ENCODE measurements around the gene SLC6A13.

SLC6A13 gene

GRCh38 chr12:209851-210250, 52.8 kb downstream of the SLC6A13 start:
- Histone ChIP-seq H3K4me3 (replicated peaks; ENCODE audit: low read depth, low read length) (no peak overlapping the region), H3K36me3 (ENCODE audit: control insufficient read depth, insufficient read depth, low read length) (no peaks in the 10 kb centered on the region), H3K27me3 (replicated peaks; ENCODE audit: control insufficient read depth, insufficient read depth, low read length) (peaks cover 2% of the 10 kb centered on the region)
- no peak for DNase-seq (ENCODE audit: extremely low read depth, insufficient read length)
- TF ChIP-seq CTCF (IDR thresholded peaks at IDR 0.05; ENCODE audit: insufficient read depth, low read length, poor library complexity, severe bottlenecking) = no peak

GRCh38 chr12:209246-209645, 53.4 kb downstream of the SLC6A13 start:
- DNase-seq (ENCODE audit: extremely low read depth, insufficient read length) = no peak
- Histone ChIP-seq H3K4me3 (replicated peaks; ENCODE audit: low read depth, low read length) (no peak overlapping the region), H3K27me3 (replicated peaks; ENCODE audit: control insufficient read depth, insufficient read depth, low read length) (peaks cover 2% of the 10 kb centered on the region), H3K36me3 (ENCODE audit: control insufficient read depth, insufficient read depth, low read length) (no peaks in the 10 kb centered on the region)
- TF ChIP-seq CTCF (IDR thresholded peaks at IDR 0.05; ENCODE audit: insufficient read depth, low read length, poor library complexity, severe bottlenecking) = no peak

- Histone ChIP-seq H3K4me3 (replicated peaks; ENCODE audit: low read depth, low read length) (no peak overlapping the region), H3K27me3 (replicated peaks; ENCODE audit: control insufficient read depth, insufficient read depth, low read length) (peaks cover 2% of the 10 kb centered on the region), H3K36me3 (ENCODE audit: control insufficient read depth, insufficient read depth, low read length) (no peaks in the 10 kb centered on the region)
- DNase-seq (ENCODE audit: extremely low read depth, insufficient read length) = no peak
- no peak for TF ChIP-seq CTCF (IDR thresholded peaks at IDR 0.05; ENCODE audit: insufficient read depth, low read length, poor library complexity, severe bottlenecking)
Observed at GRCh38 chr12:208813-209212, 53.8 kb downstream of the SLC6A13 start.

GRCh38 chr12:207804-208203, 54.8 kb downstream of the SLC6A13 start:
- Histone ChIP-seq H3K27me3 (replicated peaks; ENCODE audit: control insufficient read depth, insufficient read depth, low read length) (peaks cover 2% of the 10 kb centered on the region), H3K36me3 (ENCODE audit: control insufficient read depth, insufficient read depth, low read length) (no peaks in the 10 kb centered on the region), H3K4me3 (replicated peaks; ENCODE audit: low read depth, low read length) (no peak overlapping the region)
- no peak for DNase-seq (ENCODE audit: extremely low read depth, insufficient read length)
- TF ChIP-seq CTCF (IDR thresholded peaks at IDR 0.05; ENCODE audit: insufficient read depth, low read length, poor library complexity, severe bottlenecking) = no peak

- no peaks in the 10 kb centered on the region for H3K36me3 ChIP-seq (ENCODE audit: control insufficient read depth, insufficient read depth, low read length)
- no peak for DNase-seq (ENCODE audit: extremely low read depth, insufficient read length)
- peaks cover 2% of the 10 kb centered on the region for H3K27me3 ChIP-seq (replicated peaks; ENCODE audit: control insufficient read depth, insufficient read depth, low read length)
- no peak overlapping the region for H3K4me3 ChIP-seq (replicated peaks; ENCODE audit: low read depth, low read length)
- TF ChIP-seq CTCF (IDR thresholded peaks at IDR 0.05; ENCODE audit: insufficient read depth, low read length, poor library complexity, severe bottlenecking) = no peak
Observed at GRCh38 chr12:206746-207440, 55.7 kb downstream of the SLC6A13 start.

- Histone ChIP-seq H3K27me3 (replicated peaks; ENCODE audit: control insufficient read depth, insufficient read depth, low read length) (peaks cover 5% of the 10 kb centered on the region), H3K4me3 (replicated peaks; ENCODE audit: low read depth, low read length) (no peak overlapping the region), H3K36me3 (ENCODE audit: control insufficient read depth, insufficient read depth, low read length) (no peaks in the 10 kb centered on the region)
- no peak for TF ChIP-seq CTCF (IDR thresholded peaks at IDR 0.05; ENCODE audit: insufficient read depth, low read length, poor library complexity, severe bottlenecking)
- no peak for DNase-seq (ENCODE audit: extremely low read depth, insufficient read length)
Observed at GRCh38 chr12:205026-205425, 57.6 kb downstream of the SLC6A13 start.

Measured in GM06990 (cell line).